ENCODE measurements around the gene MAP3K14. TPM values are rescaled to one million over a fixed set of nuclear protein-coding genes. Genes with fewer than 3 reads are reported as not detected.

MAP3K14 gene
- total RNA-seq, 4 donors from 2014 or later, result 4.7 to 6.8 (median 6.1) TPM

GRCh38 chr17:45244725-45245656 lies 71.8 kb downstream of the MAP3K14 start:
- TF ChIP-seq CTCF (IDR thresholded peaks at IDR 0.05; ENCODE audit: low read depth), result no peak

GRCh38 chr17:45243750-45244149 lies 73.1 kb downstream of the MAP3K14 start:
- TF ChIP-seq CTCF (IDR thresholded peaks at IDR 0.05; ENCODE audit: low read depth), result no peak

DNA sequence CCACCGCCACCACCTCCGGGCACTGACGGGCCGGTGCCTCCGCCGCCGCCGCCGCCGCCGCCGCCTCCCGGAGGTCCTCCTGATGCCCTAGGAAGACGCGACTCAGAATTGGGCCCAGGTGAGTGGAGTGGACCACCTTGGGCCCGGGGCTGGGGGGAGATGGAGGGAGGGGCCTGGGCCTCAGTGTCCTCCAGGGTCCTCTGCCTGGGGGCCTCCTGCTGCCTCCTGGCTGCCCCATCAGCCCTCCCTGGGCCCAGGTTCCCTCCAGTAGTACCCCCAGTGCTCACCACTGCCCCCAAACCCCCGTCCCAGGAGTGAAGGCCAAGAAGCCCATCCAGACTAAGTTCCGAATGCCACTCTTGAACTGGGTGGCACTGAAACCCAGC lies 74.8 kb downstream of the MAP3K14 start:
- TF ChIP-seq CTCF (IDR thresholded peaks at IDR 0.05; ENCODE audit: low read depth), result no peak

DNA sequence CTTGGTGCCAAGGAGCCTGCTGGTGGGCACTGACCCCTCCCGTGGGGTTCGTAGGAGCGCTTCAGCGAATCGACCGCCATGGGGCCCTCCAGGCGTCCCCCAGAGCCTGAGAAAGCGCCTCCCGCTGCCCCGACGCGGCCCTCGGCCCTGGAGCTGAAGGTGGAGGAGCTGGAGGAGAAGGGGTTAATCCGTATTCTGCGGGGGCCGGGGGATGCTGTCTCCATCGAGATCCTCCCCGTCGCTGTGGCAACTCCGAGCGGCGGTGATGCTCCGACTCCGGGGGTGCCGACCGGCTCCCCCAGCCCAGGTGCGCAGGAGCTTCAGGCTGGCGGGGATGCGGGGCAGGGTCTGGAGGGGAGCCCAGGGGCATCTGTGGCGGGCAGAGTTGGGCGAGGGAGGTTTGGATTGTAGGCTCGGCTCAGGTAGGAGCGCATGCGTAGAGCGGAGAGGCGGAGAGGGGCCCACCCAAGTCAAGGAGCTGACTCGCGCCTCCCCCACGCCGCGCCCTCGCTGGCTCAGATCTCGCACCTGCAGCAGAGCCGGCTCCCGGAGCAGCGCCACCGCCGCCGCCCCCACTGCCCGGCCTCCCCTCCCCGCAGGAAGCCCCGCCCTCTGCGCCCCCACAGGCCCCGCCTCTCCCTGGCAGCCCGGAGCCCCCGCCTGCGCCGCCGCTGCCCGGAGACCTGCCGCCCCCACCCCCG lies 75.3 kb downstream of the MAP3K14 start:
- TF ChIP-seq CTCF (IDR thresholded peaks at IDR 0.05; ENCODE audit: low read depth), result no peak

DNA sequence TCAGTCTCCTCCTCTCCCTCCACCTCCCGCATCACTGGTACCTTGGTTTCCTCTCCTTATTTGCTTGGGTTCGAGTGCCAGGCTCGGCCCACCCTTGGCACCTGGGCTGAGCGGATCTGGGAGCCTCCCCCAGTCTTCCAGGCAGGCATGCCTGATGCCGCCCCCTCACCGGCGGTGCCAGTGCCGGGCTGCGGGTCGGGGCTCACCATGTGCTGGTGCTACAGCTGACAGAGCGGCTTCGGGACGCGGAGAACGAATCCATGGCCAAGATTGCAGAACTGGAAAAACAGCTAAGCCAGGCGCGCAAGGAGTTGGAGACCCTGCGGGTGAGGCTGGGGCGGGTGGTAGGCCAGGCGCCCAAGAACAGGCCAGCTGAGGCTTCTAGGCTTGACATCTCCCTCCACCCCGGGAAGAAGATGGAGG lies 75.9 kb downstream of the MAP3K14 start:
- no peak for TF ChIP-seq CTCF (IDR thresholded peaks at IDR 0.05; ENCODE audit: low read depth)

GRCh38 chr17:45238155-45238774 lies 78.6 kb downstream of the MAP3K14 start:
- no peak for TF ChIP-seq CTCF (IDR thresholded peaks at IDR 0.05; ENCODE audit: low read depth)

- no peak for TF ChIP-seq CTCF (IDR thresholded peaks at IDR 0.05; ENCODE audit: low read depth)
Measured at GRCh38 chr17:45237686-45238085, 79.1 kb downstream of the MAP3K14 start.

Data from subcutaneous adipose tissue (tissue), 4 donors.